Inferior parietal cortex (tissue), 1 donor: Measurements from ENCODE around the gene PPP2R2B.
"Not testable (repeated sequence)": the region's sequence is repeated elsewhere in the genome, so short reads cannot be mapped to it uniquely, and the experiment has no call there.

Experiments used
- DNase-seq: peaks from one replicate; pipeline ENCODE4 v3.0.0-alpha.2; 2016; ENCODE audit errors: extremely low spot score

Gene PPP2R2B

GRCh38 chr5:146745931-146746577 is 132.5 kb downstream of the PPP2R2B start:
- no peak for DNase-seq

GRCh38 chr5:146744068-146744745 is 134.3 kb downstream of the PPP2R2B start:
- DNase-seq: peak; percentile 78

- DNase-seq: no peak
Measured at GRCh38 chr5:146734936-146735577, 143.5 kb downstream of the PPP2R2B start.

GRCh38 chr5:146732962-146733361 is 145.6 kb downstream of the PPP2R2B start:
- DNase-seq: no peak

- DNase-seq: no peak
Measured at GRCh38 chr5:146731909-146732659, 146.5 kb downstream of the PPP2R2B start.

GRCh38 chr5:146728746-146729145 is 149.8 kb downstream of the PPP2R2B start:
- DNase-seq: not testable (repeated sequence)

GRCh38 chr5:146726891-146727290 is 151.7 kb downstream of the PPP2R2B start:
- DNase-seq: no peak

- DNase-seq: no peak
Measured at GRCh38 chr5:146726020-146726419, 152.5 kb downstream of the PPP2R2B start.

- DNase-seq: peak; percentile 38
Measured at GRCh38 chr5:146725025-146725424, 153.5 kb downstream of the PPP2R2B start.

GRCh38 chr5:146722361-146722779 is 156.2 kb downstream of the PPP2R2B start:
- DNase-seq: no peak

- no peak for DNase-seq
Measured at GRCh38 chr5:146721073-146721815, 157.3 kb downstream of the PPP2R2B start.

- no peak for DNase-seq
Measured at GRCh38 chr5:146720107-146720506, 158.4 kb downstream of the PPP2R2B start.

GRCh38 chr5:146719179-146719578 is 159.4 kb downstream of the PPP2R2B start:
- DNase-seq: no peak

GRCh38 chr5:146718609-146719008 is 159.9 kb downstream of the PPP2R2B start:
- DNase-seq: no peak

GRCh38 chr5:146717951-146718350 is 160.6 kb downstream of the PPP2R2B start:
- no peak for DNase-seq

- DNase-seq: no peak
Measured at GRCh38 chr5:146716636-146717035, 161.9 kb downstream of the PPP2R2B start.

- no peak for DNase-seq
Measured at GRCh38 chr5:146710348-146710747, 168.2 kb downstream of the PPP2R2B start.

GRCh38 chr5:146707316-146707715 is 171.2 kb downstream of the PPP2R2B start:
- no peak for DNase-seq

- no peak for DNase-seq
Measured at GRCh38 chr5:146706321-146706972, 172.1 kb downstream of the PPP2R2B start.

- DNase-seq: no peak
Measured at GRCh38 chr5:146704949-146705665, 173.4 kb downstream of the PPP2R2B start.
